NCI-H1436 treated with DMSO at 0.1 percent for 48 hours (cell line): ENCODE measurements around the gene NFKBIA.
A peak's percentile ranks its signal among the peaks of the same experiment; 100 is the strongest.
"Not testable (repeated sequence)": the region's sequence is repeated elsewhere in the genome, so short reads cannot be mapped to it uniquely, and the experiment has no call there.

Experiments
- DNase-seq: peaks from one replicate; lab custom pipeline; 2025; lab: John Stamatoyannopoulos, UW

NFKBIA gene

GRCh38 chr14:35404449-35405303 lies at the start of gene NFKBIA:
TSS of gene NFKBIA (minus strand) at chr14:35404749. CDS start at chr14:35404644, 105 bp downstream.
- no peak for DNase-seq

DNA sequence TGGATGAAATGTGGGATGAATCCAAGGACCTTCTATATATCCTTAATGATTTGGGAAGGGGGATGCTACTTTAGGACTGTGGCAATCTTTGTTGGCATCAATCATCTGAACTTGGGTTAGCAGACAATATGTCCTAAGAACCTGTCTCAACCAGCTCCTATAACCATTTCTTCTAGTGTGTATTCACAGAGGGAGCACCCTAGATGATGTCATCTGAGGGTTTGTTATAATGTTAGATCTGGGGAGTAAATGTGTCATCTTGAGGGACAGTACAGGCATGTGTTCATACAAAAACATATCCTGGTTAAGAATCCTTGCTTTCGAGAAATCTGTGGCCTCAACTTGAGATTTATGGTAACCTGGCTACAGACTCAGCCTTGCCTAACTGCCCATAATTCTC lies 41.9 kb upstream of the NFKBIA start:
- no peak for DNase-seq

GRCh38 chr14:35444104-35444503 lies 39.6 kb upstream of the NFKBIA start:
- no peak for DNase-seq

DNA sequence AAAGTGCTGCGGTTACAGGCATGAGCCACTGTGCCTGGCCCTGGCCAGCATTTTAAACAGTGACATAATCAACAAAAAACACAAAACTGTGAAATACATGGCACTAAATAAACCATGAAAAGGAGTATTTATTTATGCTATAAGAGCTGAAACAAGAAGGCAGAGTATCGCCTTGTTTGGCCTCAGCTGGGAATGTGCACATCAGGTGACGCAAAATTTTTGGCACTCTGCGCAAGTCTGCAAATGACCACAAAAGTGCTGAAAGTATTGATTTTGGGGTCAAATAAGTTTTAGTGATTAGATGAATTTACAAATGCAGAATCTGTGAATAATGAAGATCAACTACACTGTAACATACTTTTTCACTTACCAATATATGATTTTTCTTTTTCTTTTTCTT lies 36.6 kb upstream of the NFKBIA start:
- DNase-seq = no peak

DNA sequence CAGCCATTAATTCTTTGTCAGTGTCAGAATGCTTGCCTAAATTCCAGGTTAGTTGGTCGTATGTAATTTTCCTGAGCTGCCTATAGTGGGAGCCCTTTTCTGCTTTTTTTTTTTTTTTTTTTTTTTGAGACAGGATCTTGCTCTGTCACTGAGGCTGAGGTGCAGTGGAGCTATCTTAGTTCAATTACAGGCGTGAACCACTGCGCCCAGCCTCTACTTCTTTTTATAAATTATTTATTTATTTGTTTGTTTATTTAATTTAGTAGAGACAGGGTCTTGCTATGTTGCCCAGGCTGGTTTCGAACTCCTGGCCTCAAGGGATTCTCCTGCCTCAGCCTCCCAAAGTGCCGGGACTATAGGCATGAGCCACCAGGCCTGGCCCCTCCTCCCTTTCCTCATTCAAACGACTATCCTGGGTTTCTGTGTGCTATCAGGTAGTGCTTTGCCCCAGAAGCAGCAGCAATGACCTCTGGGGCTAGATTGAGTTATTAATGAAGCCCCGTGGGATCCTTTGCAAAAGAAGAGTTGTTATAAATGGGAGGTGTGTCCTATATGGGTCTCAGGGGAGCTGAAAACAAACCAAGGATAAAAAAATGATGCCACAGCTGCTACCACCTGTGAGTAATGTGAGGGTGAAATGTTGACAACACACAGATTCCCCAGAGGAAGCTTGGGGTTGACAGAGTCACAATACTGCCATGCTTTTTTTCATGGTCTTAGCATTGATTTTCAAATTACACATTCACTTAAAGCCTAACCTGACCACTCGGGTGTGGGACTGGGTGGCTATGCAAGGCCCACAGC lies 34.6 kb upstream of the NFKBIA start:
- peak; percentile 7 for DNase-seq

DNA sequence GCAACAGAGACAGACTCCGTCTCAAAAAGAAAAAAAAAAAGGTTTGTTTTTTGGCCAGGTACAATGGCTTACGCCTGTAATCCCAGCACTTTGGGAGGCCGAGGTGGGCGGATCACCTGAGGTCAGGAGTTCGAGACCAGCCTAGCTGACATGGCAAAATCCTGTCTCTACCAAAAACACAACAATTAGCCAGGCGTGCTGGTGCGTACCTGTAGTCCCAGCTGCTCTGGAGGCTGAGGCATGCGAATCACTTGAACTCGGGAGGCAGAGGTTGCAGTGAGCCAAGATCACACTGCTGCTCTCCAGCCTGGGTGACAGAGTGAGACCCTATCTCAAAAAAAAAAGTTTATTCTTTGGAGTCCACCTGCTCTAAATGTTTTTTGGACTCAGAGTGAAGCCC lies 33.9 kb upstream of the NFKBIA start:
- not testable (repeated sequence) for DNase-seq

DNA sequence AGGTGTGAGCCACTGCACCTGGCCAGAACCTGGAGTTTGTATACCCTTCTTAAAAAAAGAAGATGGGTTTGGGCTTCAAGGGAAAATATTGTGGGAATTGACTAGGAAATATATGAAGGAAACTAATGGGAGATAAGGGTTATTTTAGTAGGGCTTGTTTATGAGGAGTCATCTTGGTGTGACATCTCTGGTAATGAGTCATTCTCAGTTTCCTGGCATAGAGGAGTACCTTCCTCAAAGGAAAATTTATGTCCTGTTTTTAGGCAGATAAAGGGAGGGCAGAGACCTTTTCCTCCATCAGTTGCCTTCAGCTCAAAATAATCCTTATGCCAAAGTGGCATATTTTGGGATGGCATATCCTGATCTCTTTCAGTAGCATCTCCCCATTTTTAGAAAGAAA lies 30.6 kb upstream of the NFKBIA start:
- DNase-seq = no peak

GRCh38 chr14:35433826-35434225 lies 29.3 kb upstream of the NFKBIA start:
- DNase-seq = no peak

- DNase-seq = no peak
These were observed 26.1 kb upstream of the NFKBIA start for GRCh38 chr14:35430459-35431199.

DNA sequence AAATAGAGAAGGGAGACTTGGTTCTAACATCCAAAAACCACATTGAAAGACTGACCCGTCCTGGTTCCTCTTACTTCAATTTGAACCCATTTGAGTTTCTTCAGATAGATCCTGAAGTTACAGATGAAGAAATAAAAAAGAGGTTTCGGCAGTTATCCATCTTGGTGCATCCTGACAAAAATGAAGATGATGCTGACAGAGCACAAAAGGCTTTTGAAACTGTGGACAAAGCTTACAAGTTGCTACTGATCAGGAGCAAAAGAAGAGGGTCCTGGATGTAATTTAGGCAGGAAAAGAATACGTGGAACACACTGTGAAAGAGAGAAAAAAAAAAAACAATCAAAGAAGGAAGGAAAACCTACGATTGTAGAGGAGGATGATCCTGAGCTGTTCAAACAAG lies 25.4 kb upstream of the NFKBIA start:
- no peak for DNase-seq

- no peak for DNase-seq
These were observed 21.3 kb upstream of the NFKBIA start for GRCh38 chr14:35425850-35426249.

DNA sequence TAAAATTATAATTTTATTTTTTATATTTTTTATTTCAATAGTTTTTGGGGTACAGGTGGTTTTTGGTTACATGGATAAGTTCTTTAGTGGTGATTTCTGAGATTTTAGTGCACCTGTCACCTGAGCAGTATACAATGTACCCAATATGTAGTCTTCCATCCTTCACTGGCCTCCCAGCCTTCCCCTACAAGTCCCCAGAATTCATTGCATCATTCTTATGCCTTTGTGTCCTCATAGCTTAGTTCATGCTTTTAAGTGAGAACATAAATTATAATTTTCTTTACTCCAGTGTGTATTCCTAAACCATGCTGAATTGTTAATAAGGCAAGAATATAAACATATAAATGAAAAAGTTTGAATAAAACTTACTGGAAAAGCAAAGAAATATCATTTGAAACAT lies 19.1 kb upstream of the NFKBIA start:
- no peak for DNase-seq

- DNase-seq = no peak
These were observed 15.7 kb upstream of the NFKBIA start for GRCh38 chr14:35420036-35420811.

- DNase-seq = no peak
These were observed 14.9 kb upstream of the NFKBIA start for GRCh38 chr14:35419429-35419841.

- DNase-seq = no peak
These were observed 13.5 kb upstream of the NFKBIA start for GRCh38 chr14:35418093-35418492.

GRCh38 chr14:35416108-35416750 lies 11.7 kb upstream of the NFKBIA start:
- no peak for DNase-seq

DNA sequence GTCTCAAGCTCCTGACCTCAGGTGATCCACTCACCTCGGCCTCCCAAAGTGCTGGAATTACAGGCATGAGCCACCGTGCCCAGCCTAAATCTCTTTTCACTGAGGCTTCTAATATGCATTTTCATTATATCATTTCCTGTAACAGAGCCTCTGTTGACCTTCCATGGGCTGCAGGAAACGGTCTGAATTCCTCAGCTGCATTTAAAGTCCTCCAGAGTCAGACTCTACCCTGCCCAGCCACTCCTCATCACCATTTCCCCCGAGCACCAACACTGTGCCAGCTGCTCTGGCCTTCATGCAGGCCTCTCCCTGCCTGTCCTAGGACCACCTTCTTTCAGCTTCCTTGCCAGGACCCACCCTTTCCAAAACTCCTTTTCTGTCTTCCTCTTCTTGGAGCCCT lies 9.8 kb upstream of the NFKBIA start:
- no peak for DNase-seq

DNA sequence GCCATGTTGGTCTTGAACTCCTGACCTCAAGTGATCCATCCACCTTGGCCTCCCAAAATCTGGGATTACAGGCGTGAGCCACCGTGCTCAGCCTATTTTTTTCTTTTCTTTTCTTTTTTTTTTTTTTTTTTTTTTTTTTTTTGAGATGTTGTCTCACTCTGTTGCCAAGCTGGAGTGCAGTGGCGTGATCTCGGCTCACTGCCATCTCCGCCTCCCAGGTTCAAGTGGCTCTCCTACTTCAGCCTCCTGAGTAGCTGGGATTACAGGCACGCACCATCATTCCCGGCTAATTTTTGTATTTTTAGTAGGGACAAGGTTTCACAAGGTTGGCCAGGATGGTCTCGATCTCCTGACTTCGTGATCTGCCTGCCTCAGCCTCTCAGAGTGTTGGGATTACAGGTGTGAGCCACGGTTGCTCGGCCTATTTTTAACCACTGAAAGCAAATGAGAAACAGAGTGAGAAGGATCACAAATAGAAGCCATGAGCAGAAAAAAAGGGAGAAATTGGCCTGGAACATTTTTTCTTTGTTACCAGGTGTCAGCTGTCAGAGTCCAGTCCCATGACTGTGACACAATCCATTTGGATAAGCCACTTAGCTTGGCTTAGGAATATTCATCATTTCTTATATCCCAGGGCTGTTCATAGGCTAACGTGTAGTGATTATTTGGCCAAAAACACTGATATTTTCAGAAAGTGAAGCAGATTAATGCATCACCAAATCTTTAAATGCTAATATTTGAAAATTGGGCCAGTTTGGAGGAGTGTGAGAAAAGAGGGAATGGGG lies 7.9 kb upstream of the NFKBIA start:
- DNase-seq = no peak

- no peak for DNase-seq
These were observed 6.3 kb upstream of the NFKBIA start for GRCh38 chr14:35410858-35411257.

- no peak for DNase-seq
These were observed 5.0 kb upstream of the NFKBIA start for GRCh38 chr14:35409595-35409994.
